Left renal pelvis (tissue), 4 donors: ENCODE data around the gene KCTD17. TPM values are rescaled to one million over a fixed set of nuclear protein-coding genes. Genes with fewer than 3 reads are reported as not detected.

Source experiments
- DNase-seq, 4 donors: peaks; one replicate each; pipeline ENCODE4 v3.0.0-alpha.2; 2013; ENCODE audit warnings: low read depth in 4 of 4, low spot score in 3 of 4
- polyA plus RNA-seq, 4 donors: library from polyadenylated mRNA; unstranded; fragments of 120-200 nt; gene quantifications; one replicate each; pipeline ENCODE4 v1.2.1, GENCODE V29; 2013; ENCODE audit not compliant: insufficient read length in 4 of 4

Gene KCTD17
- polyA plus RNA-seq, 4 donors, result 24.7 to 33.6 (median 25.4) TPM

- peak in 1 of 4 donors; percentile 70 for DNase-seq
These were observed 32.0 kb upstream of the KCTD17 start, which contains the start of the genes MPST and TST for GRCh38 chr22:37019309-37020191. Gene MPST (plus strand): TSS chr22:37019742. CDS start chr22:37019837, 95 bp downstream. Gene TST (minus strand): TSS chr22:37019447. CDS start chr22:37018732, 715 bp downstream.

GRCh38 chr22:37020192-37020479, 31.4 kb upstream of the KCTD17 start:
- DNase-seq, result no peak

- no peak for DNase-seq
These were observed 30.5 kb upstream of the KCTD17 start for GRCh38 chr22:37021041-37021440.

GRCh38 chr22:37021710-37022482, 29.6 kb upstream of the KCTD17 start:
- DNase-seq, result no peak

- no peak for DNase-seq
These were observed 28.8 kb upstream of the KCTD17 start for GRCh38 chr22:37022483-37023337.

- no peak for DNase-seq
These were observed 27.7 kb upstream of the KCTD17 start for GRCh38 chr22:37023743-37024338.

GRCh38 chr22:37024339-37025157, 27.0 kb upstream of the KCTD17 start:
- no peak for DNase-seq

GRCh38 chr22:37025500-37026070, 26.0 kb upstream of the KCTD17 start:
- DNase-seq, result no peak

GRCh38 chr22:37026325-37026724, 25.2 kb upstream of the KCTD17 start:
- DNase-seq, result no peak

- no peak for DNase-seq
These were observed 24.0 kb upstream of the KCTD17 start for GRCh38 chr22:37027556-37027955.

- DNase-seq, result no peak
These were observed 22.6 kb upstream of the KCTD17 start for GRCh38 chr22:37028692-37029674.

- no peak for DNase-seq
These were observed 20.8 kb upstream of the KCTD17 start for GRCh38 chr22:37030560-37031281.

GRCh38 chr22:37032134-37032534, 19.4 kb upstream of the KCTD17 start:
- DNase-seq, result no peak

- DNase-seq, result peak in 1 of 4 donors; percentile 54
These were observed 18.7 kb upstream of the KCTD17 start for GRCh38 chr22:37032535-37033460.

- no peak for DNase-seq
These were observed 17.7 kb upstream of the KCTD17 start for GRCh38 chr22:37033605-37034430.
